Measurements from ENCODE around the gene NKAIN1.

DNA sequence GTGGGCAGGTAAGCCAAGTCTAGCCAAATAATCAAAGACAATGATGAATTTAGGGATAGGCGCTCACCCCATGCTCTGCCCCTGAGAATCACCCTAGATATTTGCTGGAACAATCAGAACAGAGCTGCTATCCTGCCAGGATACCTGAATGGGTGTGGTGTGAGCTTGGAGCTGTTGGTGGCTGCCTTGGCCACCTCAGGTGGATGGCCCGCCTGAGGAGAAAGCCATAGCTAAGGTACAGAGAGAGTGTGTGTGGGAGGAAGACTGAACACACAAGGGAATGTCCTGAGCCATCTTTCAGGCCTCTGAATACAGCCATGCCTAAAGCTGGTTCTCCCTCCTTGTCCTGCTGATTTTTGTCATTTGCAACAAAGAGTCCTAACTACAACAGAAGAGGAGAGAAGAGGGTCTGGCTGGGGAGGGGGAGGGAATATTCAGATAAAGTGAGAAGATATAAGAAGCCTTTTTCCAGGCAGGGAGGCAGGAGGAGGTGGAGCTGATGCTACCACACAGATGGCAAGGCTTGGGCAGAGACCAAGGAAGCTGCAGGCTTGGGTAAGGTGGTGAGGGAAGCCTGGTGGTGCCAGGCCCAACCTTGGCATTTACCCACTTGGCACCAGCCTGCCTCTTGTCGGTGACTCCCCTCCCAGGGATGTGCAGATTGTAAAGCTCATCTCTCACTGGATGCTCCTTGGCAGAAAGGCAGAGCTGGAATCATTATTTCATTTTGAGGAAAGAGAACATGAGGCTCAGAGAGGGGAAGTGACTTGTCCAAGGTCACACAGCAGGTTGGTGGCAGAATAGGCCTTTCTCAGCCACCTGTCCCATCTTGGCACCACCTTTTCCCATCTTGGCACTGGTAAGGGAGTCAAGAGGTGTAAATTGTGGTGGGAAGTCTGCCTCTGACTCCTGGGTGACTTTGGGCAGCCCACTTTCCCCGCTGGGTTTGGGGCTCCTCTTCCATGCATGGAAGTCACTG, 49.7 kb downstream of the NKAIN1 start:
- TF ChIP-seq POLR2A (IDR thresholded peaks at IDR 0.05), result no peak
- TF ChIP-seq, protein P1, sequence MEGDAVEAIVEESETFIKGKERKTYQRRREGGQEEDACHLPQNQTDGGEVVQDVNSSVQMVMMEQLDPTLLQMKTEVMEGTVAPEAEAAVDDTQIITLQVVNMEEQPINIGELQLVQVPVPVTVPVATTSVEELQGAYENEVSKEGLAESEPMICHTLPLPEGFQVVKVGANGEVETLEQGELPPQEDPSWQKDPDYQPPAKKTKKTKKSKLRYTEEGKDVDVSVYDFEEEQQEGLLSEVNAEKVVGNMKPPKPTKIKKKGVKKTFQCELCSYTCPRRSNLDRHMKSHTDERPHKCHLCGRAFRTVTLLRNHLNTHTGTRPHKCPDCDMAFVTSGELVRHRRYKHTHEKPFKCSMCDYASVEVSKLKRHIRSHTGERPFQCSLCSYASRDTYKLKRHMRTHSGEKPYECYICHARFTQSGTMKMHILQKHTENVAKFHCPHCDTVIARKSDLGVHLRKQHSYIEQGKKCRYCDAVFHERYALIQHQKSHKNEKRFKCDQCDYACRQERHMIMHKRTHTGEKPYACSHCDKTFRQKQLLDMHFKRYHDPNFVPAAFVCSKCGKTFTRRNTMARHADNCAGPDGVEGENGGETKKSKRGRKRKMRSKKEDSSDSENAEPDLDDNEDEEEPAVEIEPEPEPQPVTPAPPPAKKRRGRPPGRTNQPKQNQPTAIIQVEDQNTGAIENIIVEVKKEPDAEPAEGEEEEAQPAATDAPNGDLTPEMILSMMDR (IDR thresholded peaks at IDR 0.05), result no peak

Data from prostate gland (tissue), 2 donors.